Transverse colon (tissue), 4 donors: ENCODE results near the gene LILRA6. TPM values are rescaled to one million over a fixed set of nuclear protein-coding genes. Genes with fewer than 3 reads are reported as not detected.
"Not testable (repeated sequence)": the region's sequence is repeated elsewhere in the genome, so short reads cannot be mapped to it uniquely, and the experiment has no call there.

ENCODE experiments used
- DNase-seq: peaks from one replicate; pipeline ENCODE4 v3.0.0-alpha.2; 2019
- H3K27ac ChIP-seq, 4 donors: fragments of 200-600 bp; sonication (generic); 2 replicates each; pipeline ENCODE4 v1.5.1; 2016 to 2018; ENCODE audit warnings: inconsistent platforms in 4 of 4
- H3K27me3 ChIP-seq: fragments of 200-600 bp; sonication (generic); 2 replicates; pipeline ENCODE4 v1.5.1; 2017; ENCODE audit warnings: inconsistent platforms
- H3K36me3 ChIP-seq, 4 donors: fragments of 200-600 bp; sonication (generic); 2 replicates each; pipeline ENCODE4 v1.5.1; 2017 to 2019; ENCODE audit warnings: inconsistent platforms in 4 of 4
- H3K4me1 ChIP-seq, 4 donors: fragments of 200-600 bp; sonication (generic); 2 replicates each; pipeline ENCODE4 v1.5.1; 2017 to 2020; ENCODE audit warnings: inconsistent platforms in 4 of 4
- H3K4me3 ChIP-seq, 4 donors: fragments of 200-600 bp; sonication (generic); 1 replicate in 1 of 4; 2 replicates in 3 of 4; pipeline versions ENCODE4 v1.5.1 to v1.6.1; 2017 to 2019; ENCODE audit warnings: inconsistent platforms in 4 of 4
- H3K9me3 ChIP-seq, 2 donors: fragments of 200-600 bp; sonication (generic); 2 replicates each; pipeline ENCODE4 v1.5.1; 2017 to 2019; ENCODE audit warnings: inconsistent platforms in 2 of 2
- CTCF ChIP-seq, 5 experiments: fragments of 200-600 bp in 3 of 5; fragments of 450-650 bp in 2 of 5; sonication (generic) in 3 of 5; IDR thresholded peaks; 1 replicate in 2 of 5; 2 replicates in 3 of 5; pipeline ENCODE4 v1.5.1; 2016 to 2017; ENCODE audit warnings: antibody characterized with exemption in 5 of 5, inconsistent platforms in 3 of 5, mild to moderate bottlenecking in 2 of 5, moderate library complexity in 1 of 5
- EP300 ChIP-seq: sonication (generic); formaldehyde crosslinking; IDR thresholded peaks from one replicate; pipeline ENCODE4 v1.6.1; 2017; ENCODE audit warnings: antibody characterized with exemption, low read depth
- POLR2A ChIP-seq: fragments of 450-650 bp; IDR thresholded peaks from one replicate; pipeline ENCODE4 v1.6.1; 2016; ENCODE audit warnings: antibody characterized with exemption, mild to moderate bottlenecking, moderate library complexity
- POLR2AphosphoS5 ChIP-seq, 3 donors: sonication (generic); formaldehyde crosslinking; IDR thresholded peaks; one replicate each; pipeline ENCODE4 v1.6.1; 2016; ENCODE audit warnings: antibody characterized with exemption in 3 of 3
- WGBS, 2 donors: methylation state at CpG; one replicate each; pipeline ENCODE4 v1.1.5; 2018; ENCODE audit warnings: low coverage in 1 of 2; 5-methylcytosine and 5-hydroxymethylcytosine counted together
- in situ Hi-C, 4 donors: fragments of 200-750 bp; cut with MboI; loops; one replicate each; pipeline versions ENCODE4 v1.15.0 to v1.15.1; 2017; ENCODE audit warnings: low sequenced_read_pairs in 3 of 4, low pct_ligation_motif_present in 1 of 4, low pct_unique_long_range_greater_than_20kb in 1 of 4
- intact Hi-C: fragments of 100-400 bp; cut with DNase I; formaldehyde crosslinking; loops from one replicate; pipeline ENCODE4 v1.15.1; 2023; ENCODE audit warnings: low total_unique reads
- total RNA-seq, 4 donors: library from RNA; depleted of rRNA; stranded (reverse); fragments of >200 nt; gene quantifications; one replicate each; pipeline ENCODE4 v1.1.0, GENCODE V29; 2016

LILRA6 gene
- total RNA-seq, 4 donors from 2014 or later: 0.79 to 1.4 (median 1.1) TPM; not detected in 1

GRCh38 chr19:54218960-54219661, 23.5 kb downstream of the LILRA6 start:
- intact Hi-C loops (no loop called here), in situ Hi-C loops (no loop called here)
- H3K36me3 ChIP-seq: no peaks in the 10 kb centered on the region
- no peak for DNase-seq
- TF ChIP-seq CTCF (IDR thresholded peaks at IDR 0.05): no peak
- TF ChIP-seq POLR2A: no peak
- TF ChIP-seq POLR2AphosphoS5 (IDR thresholded peaks at IDR 0.05): no peak
- TF ChIP-seq EP300: no peak
- no peak overlapping the region for H3K27ac ChIP-seq
- H3K9me3 ChIP-seq: no peaks in the 10 kb centered on the region
- H3K4me1 ChIP-seq: no peaks in the 10 kb centered on the region
- no peak overlapping the region for H3K4me3 ChIP-seq
- WGBS, 2 donors: 85 to 91% methylated on average over 11 to 27 of the region's 27 CpGs
- H3K27me3 ChIP-seq: peaks cover 22% of the 10 kb centered on the region

- no peaks in the 10 kb centered on the region for H3K9me3 ChIP-seq
- no peaks in the 10 kb centered on the region for H3K4me1 ChIP-seq
- no peak overlapping the region for H3K27ac ChIP-seq
- H3K36me3 ChIP-seq: no peaks in the 10 kb centered on the region
- 80 to 87% methylated on average over 1 to 8 of the region's 8 CpGs for WGBS, 2 donors
- no peak for DNase-seq
- TF ChIP-seq CTCF (IDR thresholded peaks at IDR 0.05): no peak
- no peak for TF ChIP-seq POLR2A
- TF ChIP-seq POLR2AphosphoS5 (IDR thresholded peaks at IDR 0.05): no peak
- TF ChIP-seq EP300: no peak
- in situ Hi-C loops (no loop called here), intact Hi-C loops (no loop called here)
- H3K4me3 ChIP-seq: no peak overlapping the region
- peaks cover 13% of the 10 kb centered on the region for H3K27me3 ChIP-seq
These were observed 24.3 kb downstream of the LILRA6 start for GRCh38 chr19:54218259-54218658.

- H3K9me3 ChIP-seq, DNase-seq, H3K27ac ChIP-seq, H3K4me3 ChIP-seq, H3K27me3 ChIP-seq, H3K4me1 ChIP-seq, in situ Hi-C loops, intact Hi-C loops, H3K36me3 ChIP-seq: not testable (repeated sequence)
- WGBS, 2 donors: 83 to 90% methylated on average over 3 to 18 of the region's 20 CpGs
These were observed 24.9 kb downstream of the LILRA6 start for GRCh38 chr19:54217517-54218247.

GRCh38 chr19:54216869-54217268, 25.7 kb downstream of the LILRA6 start:
- H3K27me3 ChIP-seq: peaks cover under 1% of the 10 kb centered on the region
- H3K9me3 ChIP-seq: no peaks in the 10 kb centered on the region
- no peak overlapping the region for H3K27ac ChIP-seq
- DNase-seq: no peak
- intact Hi-C loops: no loop called here
- WGBS, 2 donors: 91 to 100% methylated on average over 2 to 8 of the region's 9 CpGs
- no peaks in the 10 kb centered on the region for H3K4me1 ChIP-seq
- H3K4me3 ChIP-seq: no peak overlapping the region
- no peaks in the 10 kb centered on the region for H3K36me3 ChIP-seq
- in situ Hi-C loops: no loop called here
- TF ChIP-seq POLR2A (no peak), POLR2AphosphoS5 (IDR thresholded peaks at IDR 0.05) (no peak), CTCF (IDR thresholded peaks at IDR 0.05) (no peak), EP300 (no peak)

- H3K36me3 ChIP-seq, intact Hi-C loops, H3K9me3 ChIP-seq, DNase-seq, H3K4me3 ChIP-seq, H3K27ac ChIP-seq, in situ Hi-C loops, H3K27me3 ChIP-seq: not testable (repeated sequence)
- H3K4me1 ChIP-seq: peaks cover 10 to 19% (median 17%) of the 10 kb centered on the region in 4 donors
- WGBS, 2 donors: 99 to 100% methylated on average over 3 to 19 of the region's 19 CpGs
These were observed 27.9 kb downstream of the LILRA6 start for GRCh38 chr19:54214734-54215133.

- in situ Hi-C loops: not testable (repeated sequence)
These were observed 28.4 kb downstream of the LILRA6 start for GRCh38 chr19:54214217-54214616.

More at GRCh38 chr19:54214217-54214616, 28.4 kb downstream of the LILRA6 start:
- H3K36me3 ChIP-seq, DNase-seq, H3K9me3 ChIP-seq, intact Hi-C loops, H3K27ac ChIP-seq, H3K4me3 ChIP-seq, H3K27me3 ChIP-seq: not testable (repeated sequence)
- WGBS, 2 donors: 83 to 86% methylated on average over 1 to 4 of the region's 5 CpGs
- H3K4me1 ChIP-seq: peaks cover 15 to 24% (median 22%) of the 10 kb centered on the region in 4 donors
